Ascending aorta (tissue), 2 donors: ENCODE measurements around the gene SRBD1. TPM values are rescaled to one million over a fixed set of nuclear protein-coding genes. Genes with fewer than 3 reads are reported as not detected.

Experiments used
- DNase-seq, 2 donors: peaks; one replicate each; pipeline ENCODE4 v3.0.0-alpha.2; 2019; ENCODE audit warnings: low spot score in 2 of 2
- H3K27ac ChIP-seq, 2 donors: fragments of 200-600 bp; sonication (generic); one replicate each; pipeline ENCODE4 v1.5.1; 2016 to 2017; ENCODE audit warnings: mild to moderate bottlenecking in 1 of 2
- H3K27me3 ChIP-seq: fragments of 200-600 bp; sonication (generic); one replicate; pipeline ENCODE4 v1.5.1; 2017
- H3K36me3 ChIP-seq, 2 donors: fragments of 200-600 bp; sonication (generic); one replicate each; pipeline ENCODE4 v1.5.1; 2016
- H3K4me1 ChIP-seq, 2 donors: fragments of 200-600 bp; sonication (generic); one replicate each; pipeline ENCODE4 v1.5.1; 2016 to 2017; ENCODE audit warnings: mild to moderate bottlenecking in 1 of 2
- H3K4me3 ChIP-seq, 2 donors: fragments of 200-600 bp; sonication (generic); one replicate each; pipeline ENCODE4 v1.5.1; 2016 to 2017; ENCODE audit warnings: mild to moderate bottlenecking in 1 of 2
- H3K9me3 ChIP-seq, 2 donors: fragments of 200-600 bp; sonication (generic); one replicate each; pipeline ENCODE4 v1.5.1; 2016
- CTCF ChIP-seq, 3 experiments: fragments of 200-600 bp in 2 of 3; fragments of 450-650 bp in 1 of 3; sonication (generic) in 2 of 3; IDR thresholded peaks; one replicate each; pipeline ENCODE4 v1.5.1; 2016 to 2019; ENCODE audit warnings: antibody characterized with exemption in 3 of 3, mild to moderate bottlenecking in 1 of 3, moderate library complexity in 1 of 3
- intact Hi-C: fragments of 100-400 bp; cut with DNase I; formaldehyde crosslinking; loops from one replicate; pipeline ENCODE4 v1.15.1; 2023
- total RNA-seq: library from RNA; depleted of rRNA; stranded (reverse); fragments of >200 nt; gene quantifications from one replicate; pipeline ENCODE4 v1.1.0, GENCODE V29; 2016

SRBD1 gene
- total RNA-seq, 1 donor from 2014 or later: 7.6 TPM

- H3K27me3 ChIP-seq: no peaks in the 10 kb centered on the region
- no peak for TF ChIP-seq CTCF (IDR thresholded peaks at IDR 0.05)
- no peak overlapping the region for H3K4me3 ChIP-seq
- H3K36me3 ChIP-seq: no peaks in the 10 kb centered on the region
- peak in 1 of 2 donors; percentile 37 for DNase-seq
- H3K4me1 ChIP-seq: no peaks in the 10 kb centered on the region
- intact Hi-C loops: no loop called here
- no peak overlapping the region for H3K27ac ChIP-seq
- no peaks in the 10 kb centered on the region for H3K9me3 ChIP-seq
Observed at GRCh38 chr2:45345331-45346234, 265.5 kb downstream of the SRBD1 start.

- intact Hi-C loops: no loop called here
- Histone ChIP-seq H3K4me3 (no peak overlapping the region), H3K9me3 (no peaks in the 10 kb centered on the region), H3K27me3 (no peaks in the 10 kb centered on the region), H3K4me1 (peaks cover 0 to 3% of the 10 kb centered on the region in 2 donors), H3K27ac (no peak overlapping the region), H3K36me3 (no peaks in the 10 kb centered on the region)
- no peak for TF ChIP-seq CTCF (IDR thresholded peaks at IDR 0.05)
- peak in 1 of 2 donors; percentile 39 for DNase-seq
Observed at GRCh38 chr2:45344502-45344901, 266.6 kb downstream of the SRBD1 start.

- no peak for TF ChIP-seq CTCF (IDR thresholded peaks at IDR 0.05)
- intact Hi-C loops: no loop called here
- H3K36me3 ChIP-seq: no peaks in the 10 kb centered on the region
- no peaks in the 10 kb centered on the region for H3K27me3 ChIP-seq
- peak in 1 of 2 donors; percentile 46 for DNase-seq
- no peak overlapping the region for H3K4me3 ChIP-seq
- no peak overlapping the region for H3K27ac ChIP-seq
- peaks cover 0 to 3% of the 10 kb centered on the region in 2 donors for H3K4me1 ChIP-seq
- no peaks in the 10 kb centered on the region for H3K9me3 ChIP-seq
Observed at GRCh38 chr2:45344071-45344470, 267.0 kb downstream of the SRBD1 start.

- TF ChIP-seq CTCF (IDR thresholded peaks at IDR 0.05): no peak
Observed at GRCh38 chr2:45343251-45344017, 267.6 kb downstream of the SRBD1 start.

GRCh38 chr2:45340318-45340717 is 270.7 kb downstream of the SRBD1 start:
- Histone ChIP-seq H3K9me3 (no peaks in the 10 kb centered on the region), H3K27ac (peak overlapping the region in 1 of 2 donors; percentile 36), H3K4me1 (peaks cover 0 to 3% of the 10 kb centered on the region in 2 donors), H3K27me3 (no peaks in the 10 kb centered on the region), H3K4me3 (no peak overlapping the region), H3K36me3 (no peaks in the 10 kb centered on the region)
- intact Hi-C loops: no loop called here
- DNase-seq: peak in 1 of 2 donors; percentile 58
- TF ChIP-seq CTCF (IDR thresholded peaks at IDR 0.05): no peak

More at GRCh38 chr2:45343251-45344017, 267.6 kb downstream of the SRBD1 start:
- H3K27me3 ChIP-seq: no peaks in the 10 kb centered on the region
- intact Hi-C loops: no loop called here
- H3K4me3 ChIP-seq: no peak overlapping the region
- no peaks in the 10 kb centered on the region for H3K9me3 ChIP-seq
- DNase-seq: peak in 1 of 2 donors; percentile 55
- peaks cover 0 to 3% of the 10 kb centered on the region in 2 donors for H3K4me1 ChIP-seq
- no peak overlapping the region for H3K27ac ChIP-seq
- no peaks in the 10 kb centered on the region for H3K36me3 ChIP-seq
